K562 (cell line): ENCODE results near the gene LEUTX. TPM values are rescaled to one million over a fixed set of nuclear protein-coding genes. Genes with fewer than 3 reads are reported as not detected.

Experiments used
- ATAC-seq: fragments of 200-7000 bp; cut with Tn5 transposase; 3 replicates; pipeline ENCODE4 v1.9.1; 2020; ENCODE audit warnings: moderate library complexity
- BruUV-seq: library from RNA; stranded (reverse); fragments of 400-500 nt; replicated peaks from 2 replicates; lab custom pipeline; 2021; lab: Mats Ljungman, UMichigan
- CTCF ChIA-PET: fragments of 300-600 bp; formaldehyde crosslinking; extraction: SDS; loops from one replicate; lab custom pipeline; 2021; ENCODE audit warnings: low intra/inter-chr PET ratio; lab: Yijun Ruan, JAX
- POLR2A ChIA-PET: fragments of 300-600, 350-650 bp; sonication (Branson Sonifier 250); formaldehyde crosslinking; extraction: SDS; loops from one replicate; lab custom pipeline; 2021; ENCODE audit warnings: antibody characterized with exemption, inconsistent platforms; lab: Yijun Ruan, JAX
- DNase-seq, 4 experiments: peaks; one replicate each; pipeline versions ENCODE4 v3.0.0 to v3.0.0-alpha.2; 2011 to 2018; ENCODE audit warnings: low spot score in 3 of 4, mixed read lengths in 3 of 4; ENCODE audit errors: extremely low read depth in 1 of 4
- FAIRE-seq: peaks from 2 replicates; lab custom pipeline; 2011; peaks lifted over from hg19 to GRCh38; lab: Jason Lieb, UNC
- H2AFZ ChIP-seq: 2 replicates; pipeline ENCODE4 v1.6.0; 2011; ENCODE audit warnings: low read depth, low read length, control low read depth, inconsistent platforms
- H3K27ac ChIP-seq: fragments of 200-600 bp; 3 replicates; pipeline ENCODE4 v1.8.0; 2011; ENCODE audit warnings: low read depth, mild to moderate bottlenecking, control low read depth, inconsistent platforms, low read length, moderate library complexity, mixed read lengths; ENCODE audit errors: extremely low read depth
- H3K27me3 ChIP-seq, 2 experiments: fragments of 300-600 bp in 1 of 2; 2 replicates in 1 of 2; 3 replicates in 1 of 2; pipeline versions ENCODE4 v1.6.0 to v1.8.0; 2011; ENCODE audit warnings: inconsistent platforms in 2 of 2, low read length in 2 of 2, mild to moderate bottlenecking in 1 of 2, mixed read lengths in 1 of 2, moderate library complexity in 1 of 2; ENCODE audit not compliant: control insufficient read depth in 2 of 2, insufficient read depth in 2 of 2
- H3K36me3 ChIP-seq: fragments of 300-600 bp; 3 replicates; pipeline ENCODE4 v1.8.0; 2011; ENCODE audit warnings: mild to moderate bottlenecking, low read length, inconsistent platforms; ENCODE audit not compliant: control insufficient read depth, insufficient read depth
- H3K4me1 ChIP-seq, 2 experiments: fragments of 200-600 bp in 1 of 2; replicated peaks in 1 of 2; 2 replicates in 1 of 2; 3 replicates in 1 of 2; pipeline versions ENCODE4 v1.5.1 to v1.8.0; 2011; ENCODE audit warnings: inconsistent platforms in 2 of 2, low read length in 2 of 2, mild to moderate bottlenecking in 1 of 2, mixed read lengths in 1 of 2, moderate library complexity in 1 of 2; ENCODE audit not compliant: control insufficient read depth in 2 of 2, insufficient read depth in 2 of 2
- H3K4me2 ChIP-seq: 2 replicates; pipeline ENCODE4 v1.6.1; 2011; ENCODE audit warnings: low read length, control low read depth, inconsistent platforms, mixed read lengths; ENCODE audit not compliant: insufficient read depth
- H3K4me3 ChIP-seq: fragments of 200-600 bp; sonication (generic), shearing (Covaris generic); 2 replicates; pipeline ENCODE4 v1.5.1; 2016; ENCODE audit warnings: control low read depth, inconsistent platforms
- H3K79me2 ChIP-seq: fragments of 200-600 bp; 3 replicates; pipeline ENCODE4 v1.8.0; 2011; ENCODE audit warnings: low read length, inconsistent platforms; ENCODE audit not compliant: control insufficient read depth, insufficient read depth
- H3K9ac ChIP-seq, 2 experiments: 2 replicates each; pipeline versions ENCODE4 v1.6.0 to v1.6.1; 2011; ENCODE audit warnings: low read depth in 2 of 2, low read length in 2 of 2, control low read depth in 1 of 2, inconsistent platforms in 1 of 2, mild to moderate bottlenecking in 1 of 2, mixed read lengths in 1 of 2; ENCODE audit not compliant: insufficient read depth in 1 of 2
- H3K9me1 ChIP-seq: one replicate; pipeline ENCODE4 v1.6.0; 2011; ENCODE audit warnings: inconsistent platforms, mild to moderate bottlenecking, low read length, moderate library complexity; ENCODE audit not compliant: control insufficient read depth, insufficient read depth
- H3K9me3 ChIP-seq: replicated peaks from 2 replicates; pipeline ENCODE4 v1.5.1; 2011; ENCODE audit warnings: low read depth, low read length, inconsistent platforms; ENCODE audit not compliant: control insufficient read depth, insufficient read depth
- H4K20me1 ChIP-seq: replicated peaks from 2 replicates; pipeline ENCODE4 v1.6.1; 2011; ENCODE audit warnings: low read length, inconsistent platforms, mixed read lengths; ENCODE audit not compliant: control insufficient read depth, insufficient read depth
- MAFK ChIP-seq: IDR thresholded peaks from 2 replicates; pipeline ENCODE4 v1.6.1; 2011; ENCODE audit warnings: low read length, improper control_type of control experiment
- MYNN ChIP-seq, 2 experiments: sonication (generic); formaldehyde crosslinking in 1 of 2; IDR thresholded peaks; 2 replicates each; pipeline versions ENCODE4 v1.5.0 to v1.6.1; 2016 to 2020; ENCODE audit warnings: antibody characterized with exemption in 1 of 2, missing genetic modification reagents in 1 of 2
- PHF21A ChIP-seq: fragments of 450-650 bp; IDR thresholded peaks from 2 replicates; pipeline ENCODE4 v1.6.1; 2017; ENCODE audit warnings: low read depth, borderline replicate concordance
- SNIP1 ChIP-seq: fragments of 450-650 bp; IDR thresholded peaks from 2 replicates; pipeline ENCODE4 v1.7.1; 2017; ENCODE audit warnings: low read depth, mild to moderate bottlenecking
- TBL1XR1 ChIP-seq, 2 experiments: IDR thresholded peaks; 2 replicates each; pipeline ENCODE4 v1.6.1; 2012; ENCODE audit warnings: improper control_type of control experiment in 2 of 2, low read length in 2 of 2, mild to moderate bottlenecking in 1 of 2
- TRIM24 ChIP-seq, 2 experiments: fragments of 450-650 bp; IDR thresholded peaks; 2 replicates each; pipeline ENCODE4 v1.6.1; 2016
- TRIM28 ChIP-seq: fragments of 450-650 bp; IDR thresholded peaks from 2 replicates; pipeline ENCODE4 v1.6.1; 2017
- ZNF239 ChIP-seq: fragments of 250-450 bp; sonication (Bioruptor Pico); IDR thresholded peaks from 2 replicates; pipeline ENCODE4 v1.4.0; 2020; ENCODE audit warnings: mild to moderate bottlenecking
- ZNF280A ChIP-seq: fragments of 450-650 bp; IDR thresholded peaks from 2 replicates; pipeline ENCODE4 v1.6.1; 2018; ENCODE audit warnings: mild to moderate bottlenecking, low read depth; ENCODE audit not compliant: partially characterized antibody
- in situ Hi-C: fragments of 300-500 bp; cut with MboI; formaldehyde crosslinking; loops from 4 replicates; pipeline ENCODE4 v1.15.0; 2018; ENCODE audit warnings: inconsistent platforms, mixed read lengths
- intact Hi-C: fragments of 100-400 bp; cut with micrococcal nuclease; formaldehyde crosslinking; loops from 2 replicates; pipeline ENCODE4 v1.14.2; 2022
- polyA plus RNA-seq, 8 experiments: library from polyadenylated mRNA; depleted of rRNA in 4 of 8; stranded (reverse) in 5 of 8; unstranded in 3 of 8; fragments of >200 nt; fragmentation: Nextera tagmentation in 2 of 8; fragmentation: Illumina TruSeq in 1 of 8; extraction: Ambion mirVana in 2 of 8; extraction: Trizol in 1 of 8; gene quantifications; 2 replicates each; pipeline versions ENCODE4 v1.2.1 to v1.2.3, GENCODE V29; 2011 to 2014; ENCODE audit warnings: inconsistent platforms in 1 of 8, missing spikeins in 1 of 8
- total RNA-seq, 7 experiments: library from RNA; depleted of rRNA in 6 of 7; stranded (reverse); fragments of >200 nt in 6 of 7; fragmentation: Illumina TruSeq in 2 of 7; extraction: Trizol in 2 of 7; gene quantifications; 2 replicates each; pipeline versions ENCODE4 v1.2.1 to v1.2.3, GENCODE V29; 2011 to 2021; ENCODE audit warnings: low replicate concordance in 1 of 7
- TF ChIP-seq, protein P1 (sequence below): fragments of 250-450 bp; sonication (Bioruptor Pico); IDR thresholded peaks from 2 replicates; pipeline ENCODE4 v1.5.1; 2021; ENCODE audit warnings: mild to moderate bottlenecking
- TF ChIP-seq, protein P2 (sequence below): fragments of 250-450 bp; sonication (Bioruptor Pico); IDR thresholded peaks from 2 replicates; pipeline ENCODE4 v1.4.0; 2020; ENCODE audit warnings: mild to moderate bottlenecking
- TF ChIP-seq, protein P3 (sequence below): fragments of 250-450 bp; sonication (Bioruptor Pico); IDR thresholded peaks from 2 replicates; pipeline ENCODE4 v1.9.0; 2021; ENCODE audit warnings: mild to moderate bottlenecking, inconsistent platforms

Gene LEUTX
- total and polyA plus RNA-seq, 9 of the 15 experiments (the other 6 are each of a cell fraction or from before 2014, with no cell fraction given), result not detected

DNA sequence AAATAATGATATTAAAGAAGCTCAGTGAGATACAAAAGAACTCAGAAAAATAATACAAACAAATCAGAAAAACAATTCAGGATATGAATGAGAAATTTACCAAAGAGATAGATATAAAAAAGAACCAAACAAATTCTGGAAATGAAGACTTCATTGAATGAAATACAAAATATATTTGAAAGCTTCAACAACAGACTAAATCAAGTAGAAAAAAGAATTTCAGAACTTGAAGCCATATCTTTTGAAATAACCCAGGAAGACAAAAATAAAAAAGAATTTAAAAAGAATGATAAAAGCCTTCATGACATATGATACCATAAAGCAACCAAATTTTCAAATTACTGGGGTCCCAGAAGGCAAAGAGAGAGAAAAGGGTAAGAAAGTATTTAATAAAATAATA lies 9.6 kb downstream of the LEUTX start:
- FAIRE-seq, result no peak
- no peaks in the 10 kb centered on the region for H3K27me3 ChIP-seq
- in situ Hi-C loops, result no loop called here
- TF ChIP-seq TRIM24 (IDR thresholded peaks at IDR 0.05) (0 out of 4 replicates have a peak, but pooled peaks of 1 of the 2 experiments have one; percentile 21), TBL1XR1 (IDR thresholded peaks at IDR 0.05; ENCODE audit: low read length in 2 of 2) (no peak), ZNF239 (CRISPR knock-in tag) (no peak), SNIP1 (no peak), TRIM28 (peak; percentile 52; the same call in 1 of the 2 replicates), MAFK (no peak), MYNN (IDR thresholded peaks at IDR 0.05) (no peak), MYNN (CRISPR knock-in tag; IDR thresholded peaks at IDR 0.05) (no peak), ZNF280A (peak; percentile 47), PHF21A (no peak)
- TF ChIP-seq, protein P1, sequence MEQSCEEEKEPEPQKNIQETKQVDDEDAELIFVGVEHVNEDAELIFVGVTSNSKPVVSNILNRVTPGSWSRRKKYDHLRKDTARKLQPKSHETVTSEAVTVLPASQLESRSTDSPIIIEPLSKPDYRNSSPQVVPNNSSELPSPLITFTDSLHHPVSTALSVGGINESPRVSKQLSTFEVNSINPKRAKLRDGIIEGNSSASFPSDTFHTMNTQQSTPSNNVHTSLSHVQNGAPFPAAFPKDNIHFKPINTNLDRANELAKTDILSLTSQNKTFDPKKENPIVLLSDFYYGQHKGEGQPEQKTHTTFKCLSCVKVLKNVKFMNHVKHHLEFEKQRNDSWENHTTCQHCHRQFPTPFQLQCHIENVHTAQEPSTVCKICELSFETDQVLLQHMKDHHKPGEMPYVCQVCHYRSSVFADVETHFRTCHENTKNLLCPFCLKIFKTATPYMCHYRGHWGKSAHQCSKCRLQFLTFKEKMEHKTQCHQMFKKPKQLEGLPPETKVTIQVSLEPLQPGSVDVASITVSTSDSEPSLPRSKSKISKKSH (CRISPR knock-in tag), result 0 out of 2 replicates have a peak, but pooled peaks have one; percentile 26
- TF ChIP-seq, protein P2, sequence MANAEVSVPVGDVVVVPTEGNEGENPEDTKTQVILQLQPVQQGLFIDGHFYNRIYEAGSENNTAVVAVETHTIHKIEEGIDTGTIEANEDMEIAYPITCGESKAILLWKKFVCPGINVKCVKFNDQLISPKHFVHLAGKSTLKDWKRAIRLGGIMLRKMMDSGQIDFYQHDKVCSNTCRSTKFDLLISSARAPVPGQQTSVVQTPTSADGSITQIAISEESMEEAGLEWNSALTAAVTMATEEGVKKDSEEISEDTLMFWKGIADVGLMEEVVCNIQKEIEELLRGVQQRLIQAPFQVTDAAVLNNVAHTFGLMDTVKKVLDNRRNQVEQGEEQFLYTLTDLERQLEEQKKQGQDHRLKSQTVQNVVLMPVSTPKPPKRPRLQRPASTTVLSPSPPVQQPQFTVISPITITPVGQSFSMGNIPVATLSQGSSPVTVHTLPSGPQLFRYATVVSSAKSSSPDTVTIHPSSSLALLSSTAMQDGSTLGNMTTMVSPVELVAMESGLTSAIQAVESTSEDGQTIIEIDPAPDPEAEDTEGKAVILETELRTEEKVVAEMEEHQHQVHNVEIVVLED (CRISPR knock-in tag), result no peak
- TF ChIP-seq, protein P3, sequence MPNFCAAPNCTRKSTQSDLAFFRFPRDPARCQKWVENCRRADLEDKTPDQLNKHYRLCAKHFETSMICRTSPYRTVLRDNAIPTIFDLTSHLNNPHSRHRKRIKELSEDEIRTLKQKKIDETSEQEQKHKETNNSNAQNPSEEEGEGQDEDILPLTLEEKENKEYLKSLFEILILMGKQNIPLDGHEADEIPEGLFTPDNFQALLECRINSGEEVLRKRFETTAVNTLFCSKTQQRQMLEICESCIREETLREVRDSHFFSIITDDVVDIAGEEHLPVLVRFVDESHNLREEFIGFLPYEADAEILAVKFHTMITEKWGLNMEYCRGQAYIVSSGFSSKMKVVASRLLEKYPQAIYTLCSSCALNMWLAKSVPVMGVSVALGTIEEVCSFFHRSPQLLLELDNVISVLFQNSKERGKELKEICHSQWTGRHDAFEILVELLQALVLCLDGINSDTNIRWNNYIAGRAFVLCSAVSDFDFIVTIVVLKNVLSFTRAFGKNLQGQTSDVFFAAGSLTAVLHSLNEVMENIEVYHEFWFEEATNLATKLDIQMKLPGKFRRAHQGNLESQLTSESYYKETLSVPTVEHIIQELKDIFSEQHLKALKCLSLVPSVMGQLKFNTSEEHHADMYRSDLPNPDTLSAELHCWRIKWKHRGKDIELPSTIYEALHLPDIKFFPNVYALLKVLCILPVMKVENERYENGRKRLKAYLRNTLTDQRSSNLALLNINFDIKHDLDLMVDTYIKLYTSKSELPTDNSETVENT (CRISPR knock-in tag), result no peak
- TF ChIP-seq, all 486 proteins: peak for 4
- no peaks in the 10 kb centered on the region for H3K79me2 ChIP-seq
- no peak overlapping the region for H3K9ac ChIP-seq
- intact Hi-C loops, result no loop called here
- peaks cover 2% of the 10 kb centered on the region for H3K9me3 ChIP-seq
- no peak for ATAC-seq
- H3K4me3 ChIP-seq, result no peak overlapping the region
- no peak overlapping the region for H2AFZ ChIP-seq
- H4K20me1 ChIP-seq, result no peaks in the 10 kb centered on the region
- DNase-seq, result no peak
- peaks cover 0 to 3% of the 10 kb centered on the region in 2 experiments; a peak in 1 of 5 replicates for H3K4me1 ChIP-seq
- BruUV-seq, result no TSS peak
- CTCF ChIA-PET, result no interaction called here
- H3K27ac ChIP-seq, result no peak overlapping the region
- POLR2A ChIA-PET, result interaction anchor here (0.7 to 1.2 kb wide), 2 partner anchors 13 to 302 kb away, joined by 3 read pairs; no protein-coding TSS in a partner anchor
- no peak overlapping the region for H3K4me2 ChIP-seq
- no peaks in the 10 kb centered on the region for H3K9me1 ChIP-seq
- no peaks in the 10 kb centered on the region for H3K36me3 ChIP-seq
